HG03342 (cell line): ENCODE data around the gene BMP6.

Experiments used
- ATAC-seq: cut with Tn5 transposase; IDR thresholded peaks from one replicate; pipeline ENCODE4 v1.9.1; 2021; ENCODE audit warnings: mild to moderate bottlenecking, moderate library complexity; ENCODE audit not compliant: unreplicated experiment

Gene BMP6

GRCh38 chr6:7821426-7821825 is 95.5 kb downstream of the BMP6 start:
- no peak for ATAC-seq

GRCh38 chr6:7823552-7823951 is 97.7 kb downstream of the BMP6 start:
- no peak for ATAC-seq

- ATAC-seq = no peak
Observed at GRCh38 chr6:7825986-7826385, 100.1 kb downstream of the BMP6 start.

GRCh38 chr6:7827142-7827541 is 101.2 kb downstream of the BMP6 start:
- ATAC-seq = no peak

GRCh38 chr6:7828124-7828523 is 102.2 kb downstream of the BMP6 start:
- no peak for ATAC-seq

- ATAC-seq = no peak
Observed at GRCh38 chr6:7832904-7833750, 107.2 kb downstream of the BMP6 start.

GRCh38 chr6:7833751-7834070 is 107.8 kb downstream of the BMP6 start:
- ATAC-seq = no peak

GRCh38 chr6:7836371-7837026 is 110.6 kb downstream of the BMP6 start:
- ATAC-seq = no peak

GRCh38 chr6:7841781-7842468 is 116.0 kb downstream of the BMP6 start:
- no peak for ATAC-seq

- no peak for ATAC-seq
Observed at GRCh38 chr6:7846966-7847818, 121.3 kb downstream of the BMP6 start.

- ATAC-seq = no peak
Observed at GRCh38 chr6:7848229-7848628, 122.3 kb downstream of the BMP6 start.

GRCh38 chr6:7851780-7852179 is 125.9 kb downstream of the BMP6 start:
- ATAC-seq = no peak

- no peak for ATAC-seq
Observed at GRCh38 chr6:7859591-7859990, 133.7 kb downstream of the BMP6 start.

GRCh38 chr6:7865781-7866180 is 139.9 kb downstream of the BMP6 start:
- no peak for ATAC-seq

- no peak for ATAC-seq
Observed at GRCh38 chr6:7866526-7866925, 140.6 kb downstream of the BMP6 start.

- no peak for ATAC-seq
Observed at GRCh38 chr6:7868926-7869325, 143.0 kb downstream of the BMP6 start.

GRCh38 chr6:7878401-7878964 is 152.6 kb downstream of the BMP6 start:
- ATAC-seq = no peak

- no peak for ATAC-seq
Observed at GRCh38 chr6:7879043-7879442, 153.1 kb downstream of the BMP6 start.

- ATAC-seq = no peak
Observed at GRCh38 chr6:7879579-7879978, 153.7 kb downstream of the BMP6 start.

GRCh38 chr6:7879980-7880717 is 154.2 kb downstream of the BMP6 start:
- no peak for ATAC-seq
